AG04450 (cell line): ENCODE measurements around the gene ATP6V0A1. TPM values are rescaled to one million over a fixed set of nuclear protein-coding genes. Genes with fewer than 3 reads are reported as not detected.

ENCODE experiments used
- CTCF ChIA-PET: fragments of 300-600, 350-600 bp; formaldehyde crosslinking; extraction: SDS; loops from one replicate; lab custom pipeline; 2022; ENCODE audit warnings: antibody characterized with exemption, inconsistent platforms; lab: Charles Lee
- POLR2A ChIA-PET: fragments of 350-600 bp; formaldehyde crosslinking; extraction: SDS; loops from one replicate; lab custom pipeline; 2021; ENCODE audit warnings: antibody characterized with exemption, inconsistent platforms; lab: Yijun Ruan, JAX
- DNase-seq: peaks from one replicate; pipeline ENCODE4 v3.0.0-alpha.2; 2011; ENCODE audit warnings: low read depth, low spot score
- H3K27ac ChIP-seq: one replicate; pipeline ENCODE4 v1.5.1; 2012; ENCODE audit warnings: low read depth, low read length, control low read depth
- H3K27me3 ChIP-seq: one replicate; pipeline ENCODE4 v1.6.0; 2012; ENCODE audit warnings: low read length; ENCODE audit not compliant: control insufficient read depth, insufficient read depth
- H3K4me3 ChIP-seq: 2 replicates; pipeline ENCODE4 v1.5.1; 2011; ENCODE audit warnings: mild to moderate bottlenecking, low read depth, low read length, control low read depth
- H3K9me3 ChIP-seq: 2 replicates; pipeline ENCODE4 v1.5.1; 2012; ENCODE audit warnings: low read length; ENCODE audit not compliant: control insufficient read depth, insufficient read depth
- CTCF ChIP-seq: IDR thresholded peaks from 2 replicates; pipeline ENCODE4 v1.5.1; 2011; ENCODE audit warnings: low read depth, low read length, control low read depth, inconsistent platforms
- polyA plus RNA-seq: library from polyadenylated mRNA; depleted of rRNA; stranded (reverse); fragments of >200 nt; gene quantifications from 2 replicates; pipeline ENCODE4 v1.2.3, GENCODE V29; 2011

Gene ATP6V0A1
- polyA plus RNA-seq, 1 experiment = 22.3 TPM

GRCh38 chr17:42472709-42473521 is 14.2 kb downstream of the ATP6V0A1 start:
- no peak for TF ChIP-seq CTCF
- POLR2A ChIA-PET = interaction anchor here (0.6 to 0.9 kb wide), 2 partner anchors 47 to 49 kb away, joined by 4 to 6 read pairs; partner anchors contain the start of gene CAVIN1
- Histone ChIP-seq H3K27me3 (no peaks in the 10 kb centered on the region), H3K9me3 (no peaks in the 10 kb centered on the region), H3K4me3 (no peak overlapping the region), H3K27ac (peak overlapping the region; percentile 77)
- DNase-seq = peak; percentile 70
- CTCF ChIA-PET = interaction anchor here (0.8 to 1.4 kb wide), 3 partner anchors 13 to 55 kb away, joined by 3 to 7 read pairs (median 4); no protein-coding TSS in a partner anchor

GRCh38 chr17:42474276-42474675 is 15.6 kb downstream of the ATP6V0A1 start:
- POLR2A ChIA-PET = no interaction called here
- H3K27ac ChIP-seq = no peak overlapping the region
- no peaks in the 10 kb centered on the region for H3K9me3 ChIP-seq
- CTCF ChIA-PET = no interaction called here
- H3K4me3 ChIP-seq = no peak overlapping the region
- TF ChIP-seq CTCF = no peak
- DNase-seq = no peak
- no peaks in the 10 kb centered on the region for H3K27me3 ChIP-seq

- ChIA-PET CTCF (no interaction called here), POLR2A (interaction anchor here (0.6 kb wide), 1 partner anchor 131 kb away, joined by 4 read pairs; no protein-coding TSS in a partner anchor)
Measured at GRCh38 chr17:42475121-42475520, 16.4 kb downstream of the ATP6V0A1 start.

GRCh38 chr17:42475835-42476234 is 17.2 kb downstream of the ATP6V0A1 start:
- Histone ChIP-seq H3K27me3 (no peaks in the 10 kb centered on the region), H3K4me3 (no peak overlapping the region), H3K27ac (no peak overlapping the region), H3K9me3 (no peaks in the 10 kb centered on the region)
- CTCF ChIA-PET = no interaction called here
- TF ChIP-seq CTCF = no peak
- POLR2A ChIA-PET = interaction anchor here (0.6 kb wide), 1 partner anchor 131 kb away, joined by 4 read pairs; no protein-coding TSS in a partner anchor
- no peak for DNase-seq

More at GRCh38 chr17:42475121-42475520, 16.4 kb downstream of the ATP6V0A1 start:
- DNase-seq = no peak
- Histone ChIP-seq H3K4me3 (no peak overlapping the region), H3K9me3 (no peaks in the 10 kb centered on the region), H3K27ac (no peak overlapping the region), H3K27me3 (no peaks in the 10 kb centered on the region)
- no peak for TF ChIP-seq CTCF

- no peak for TF ChIP-seq CTCF
- H3K4me3 ChIP-seq = no peak overlapping the region
- no peak for DNase-seq
- ChIA-PET POLR2A (no interaction called here), CTCF (interaction anchor here (0.8 to 1.2 kb wide), 2 partner anchors 11 to 41 kb away, joined by 3 to 4 read pairs; no protein-coding TSS in a partner anchor)
- H3K9me3 ChIP-seq = no peaks in the 10 kb centered on the region
- H3K27ac ChIP-seq = no peak overlapping the region
- H3K27me3 ChIP-seq = no peaks in the 10 kb centered on the region
Measured at GRCh38 chr17:42476411-42476810, 17.7 kb downstream of the ATP6V0A1 start.
